Muscle of leg (tissue), 11 donors: Measurements from ENCODE around the gene TNFSF9. TPM values are rescaled to one million over a fixed set of nuclear protein-coding genes. Genes with fewer than 3 reads are reported as not detected.
"Not testable (repeated sequence)": the region's sequence is repeated elsewhere in the genome, so short reads cannot be mapped to it uniquely, and the experiment has no call there.

Experiments
- DNase-seq: peaks from one replicate; pipeline ENCODE4 v3.0.0; 2013
- H3K27ac ChIP-seq: one replicate; pipeline ENCODE4 v1.5.1; 2013; ENCODE audit warnings: mild to moderate bottlenecking, low read length, control low read depth
- H3K27me3 ChIP-seq: one replicate; pipeline ENCODE4 v1.6.1; 2013; ENCODE audit warnings: low read length; ENCODE audit not compliant: control insufficient read depth, insufficient read depth
- H3K36me3 ChIP-seq: one replicate; pipeline ENCODE4 v1.6.1; 2013; ENCODE audit warnings: low read length; ENCODE audit not compliant: control insufficient read depth, insufficient read depth
- H3K4me1 ChIP-seq: one replicate; pipeline ENCODE4 v1.6.1; 2013; ENCODE audit warnings: low read length; ENCODE audit not compliant: control insufficient read depth, insufficient read depth
- H3K4me3 ChIP-seq: one replicate; pipeline ENCODE4 v1.5.1; 2013; ENCODE audit warnings: low read length, control low read depth
- H3K9me3 ChIP-seq: replicated peaks from 2 replicates; pipeline ENCODE4 v1.6.1; 2013; ENCODE audit warnings: low read depth, low read length; ENCODE audit not compliant: control insufficient read depth
- WGBS: methylation state at CpG from one replicate; pipeline ENCODE4 v1.1.5; 2013; ENCODE audit warnings: missing lambda C conversion rate; ENCODE audit not compliant: insufficient coverage; 5-methylcytosine and 5-hydroxymethylcytosine counted together
- polyA plus RNA-seq, 8 donors: library from polyadenylated mRNA; unstranded; fragments of 120-200 nt; gene quantifications; one replicate each; pipeline versions ENCODE4 v1.2.1 to v1.2.3, GENCODE V29; 2013; ENCODE audit warnings: inconsistent platforms in 1 of 8, low replicate concordance in 1 of 8; ENCODE audit not compliant: insufficient read length in 8 of 8, insufficient read depth in 1 of 8
- total RNA-seq: library from RNA; stranded (reverse); fragments of 120-200 nt; gene quantifications from one replicate; pipeline ENCODE4 v1.2.4, GENCODE V29; 2013

TNFSF9 gene
- total and polyA plus RNA-seq, 9 donors = 0.23 to 1.3 (median 0.96) TPM

DNA sequence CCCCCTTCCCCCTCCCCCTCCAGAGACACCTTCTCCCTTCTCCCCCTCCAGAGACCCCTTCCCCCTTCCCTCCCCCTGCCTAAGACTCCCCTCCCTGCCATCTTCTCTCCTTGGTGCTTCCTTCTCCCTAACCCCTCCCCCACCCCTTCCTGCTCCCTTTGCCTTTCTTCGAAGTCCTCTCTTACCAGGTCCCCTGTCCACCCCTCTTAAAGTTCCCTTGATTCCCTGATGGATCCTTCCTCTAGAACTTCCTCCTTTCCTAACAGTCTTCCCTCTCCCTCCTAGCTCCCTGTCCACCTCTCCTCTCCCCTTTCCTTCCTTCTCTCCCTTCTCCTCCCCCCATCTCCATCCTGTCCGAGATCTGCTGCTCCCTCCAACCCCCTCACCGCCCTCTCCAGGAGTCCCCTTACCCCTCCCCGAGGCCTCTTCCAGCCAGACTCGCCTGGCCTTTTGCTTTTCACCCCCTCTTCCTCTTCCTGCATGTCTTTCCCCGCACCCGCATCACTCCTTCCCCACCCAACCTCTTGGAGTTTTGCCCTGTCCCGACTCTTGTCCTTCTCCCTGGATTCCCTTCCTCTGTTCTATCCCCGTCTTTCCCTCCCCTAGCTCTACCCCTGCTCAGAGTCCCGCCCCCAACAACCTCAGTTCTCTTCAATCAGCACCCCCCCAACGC is 3.1 kb downstream of the TNFSF9 start:
- Histone ChIP-seq H3K27me3 (peaks cover 32% of the 10 kb centered on the region), H3K4me3 (no peak overlapping the region), H3K36me3 (no peaks in the 10 kb centered on the region), H3K4me1 (peaks cover 34% of the 10 kb centered on the region), H3K9me3 (no peaks in the 10 kb centered on the region), H3K27ac (no peak overlapping the region)
- DNase-seq = no peak
- WGBS = 10% methylated on average over 9 of the region's 11 CpGs

DNA sequence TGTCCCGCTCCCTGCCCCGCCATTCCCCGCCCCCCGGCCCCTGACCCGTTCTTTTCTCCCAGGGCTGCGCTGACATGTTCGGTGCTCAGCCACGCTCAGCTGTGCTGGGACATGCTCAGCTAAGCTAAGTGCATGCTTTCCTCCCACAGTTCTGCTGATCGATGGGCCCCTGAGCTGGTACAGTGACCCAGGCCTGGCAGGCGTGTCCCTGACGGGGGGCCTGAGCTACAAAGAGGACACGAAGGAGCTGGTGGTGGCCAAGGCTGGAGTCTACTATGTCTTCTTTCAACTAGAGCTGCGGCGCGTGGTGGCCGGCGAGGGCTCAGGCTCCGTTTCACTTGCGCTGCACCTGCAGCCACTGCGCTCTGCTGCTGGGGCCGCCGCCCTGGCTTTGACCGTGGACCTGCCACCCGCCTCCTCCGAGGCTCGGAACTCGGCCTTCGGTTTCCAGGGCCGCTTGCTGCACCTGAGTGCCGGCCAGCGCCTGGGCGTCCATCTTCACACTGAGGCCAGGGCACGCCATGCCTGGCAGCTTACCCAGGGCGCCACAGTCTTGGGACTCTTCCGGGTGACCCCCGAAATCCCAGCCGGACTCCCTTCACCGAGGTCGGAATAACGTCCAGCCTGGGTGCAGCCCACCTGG is 3.7 kb downstream of the TNFSF9 start:
- H3K4me1 ChIP-seq = peaks cover 28% of the 10 kb centered on the region
- no peak overlapping the region for H3K4me3 ChIP-seq
- H3K27me3 ChIP-seq = peaks cover 32% of the 10 kb centered on the region
- no peak for DNase-seq
- H3K36me3 ChIP-seq = no peaks in the 10 kb centered on the region
- no peaks in the 10 kb centered on the region for H3K9me3 ChIP-seq
- WGBS = 51% methylated on average over 38 of the region's 40 CpGs
- H3K27ac ChIP-seq = no peak overlapping the region

DNA sequence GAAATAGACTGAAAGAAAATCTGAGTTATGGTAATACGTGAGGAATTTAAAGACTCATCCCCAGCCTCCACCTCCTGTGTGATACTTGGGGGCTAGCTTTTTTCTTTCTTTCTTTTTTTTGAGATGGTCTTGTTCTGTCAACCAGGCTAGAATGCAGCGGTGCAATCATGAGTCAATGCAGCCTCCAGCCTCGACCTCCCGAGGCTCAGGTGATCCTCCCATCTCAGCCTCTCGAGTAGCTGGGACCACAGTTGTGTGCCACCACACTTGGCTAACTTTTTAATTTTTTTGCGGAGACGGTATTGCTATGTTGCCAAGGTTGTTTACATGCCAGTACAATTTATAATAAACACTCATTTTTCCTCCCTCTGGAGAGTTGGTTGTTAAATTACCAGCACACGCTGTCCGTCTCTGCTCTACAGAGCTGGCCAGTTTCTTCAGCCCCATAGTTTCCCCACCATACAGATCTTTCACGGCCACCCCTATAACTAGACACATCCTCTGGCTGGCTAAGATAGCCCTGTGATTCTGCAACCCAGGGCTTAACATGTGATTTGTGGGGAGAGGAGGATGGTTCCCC is 4.8 kb downstream of the TNFSF9 start:
- no peak overlapping the region for H3K4me3 ChIP-seq
- no peak for DNase-seq
- 94% methylated on average over 5 of the region's 10 CpGs for WGBS
- H3K4me1 ChIP-seq = peaks cover 18% of the 10 kb centered on the region
- H3K36me3 ChIP-seq = no peaks in the 10 kb centered on the region
- no peaks in the 10 kb centered on the region for H3K9me3 ChIP-seq
- peaks cover 32% of the 10 kb centered on the region for H3K27me3 ChIP-seq
- no peak overlapping the region for H3K27ac ChIP-seq

DNA sequence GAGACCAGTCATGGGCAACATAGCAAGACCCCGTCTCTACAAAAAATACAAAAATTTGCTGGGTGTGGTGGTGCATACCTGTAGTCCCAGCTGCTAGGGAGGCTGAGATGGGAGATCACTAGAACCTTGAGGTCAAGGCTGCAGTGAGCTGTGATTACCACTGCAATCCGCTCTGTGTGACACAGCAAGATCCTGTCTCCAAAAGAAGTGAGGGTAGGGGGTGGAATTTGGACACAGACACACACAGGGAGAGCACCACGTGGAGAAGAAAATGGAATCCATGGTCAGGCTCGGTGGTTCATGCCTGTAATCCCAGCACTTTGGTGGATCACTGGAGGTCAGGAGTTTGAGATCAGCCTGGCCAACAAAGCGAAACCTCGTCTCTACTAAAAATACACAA is 8.7 kb downstream of the TNFSF9 start:
- no peaks in the 10 kb centered on the region for H3K4me1 ChIP-seq
- no peak for DNase-seq
- no CpG with 5 or more reads among the region's 6 CpGs for WGBS
- no peaks in the 10 kb centered on the region for H3K36me3 ChIP-seq
- no peak overlapping the region for H3K27ac ChIP-seq
- no peak overlapping the region for H3K4me3 ChIP-seq
- H3K27me3 ChIP-seq = peaks cover 5% of the 10 kb centered on the region
- no peaks in the 10 kb centered on the region for H3K9me3 ChIP-seq

DNA sequence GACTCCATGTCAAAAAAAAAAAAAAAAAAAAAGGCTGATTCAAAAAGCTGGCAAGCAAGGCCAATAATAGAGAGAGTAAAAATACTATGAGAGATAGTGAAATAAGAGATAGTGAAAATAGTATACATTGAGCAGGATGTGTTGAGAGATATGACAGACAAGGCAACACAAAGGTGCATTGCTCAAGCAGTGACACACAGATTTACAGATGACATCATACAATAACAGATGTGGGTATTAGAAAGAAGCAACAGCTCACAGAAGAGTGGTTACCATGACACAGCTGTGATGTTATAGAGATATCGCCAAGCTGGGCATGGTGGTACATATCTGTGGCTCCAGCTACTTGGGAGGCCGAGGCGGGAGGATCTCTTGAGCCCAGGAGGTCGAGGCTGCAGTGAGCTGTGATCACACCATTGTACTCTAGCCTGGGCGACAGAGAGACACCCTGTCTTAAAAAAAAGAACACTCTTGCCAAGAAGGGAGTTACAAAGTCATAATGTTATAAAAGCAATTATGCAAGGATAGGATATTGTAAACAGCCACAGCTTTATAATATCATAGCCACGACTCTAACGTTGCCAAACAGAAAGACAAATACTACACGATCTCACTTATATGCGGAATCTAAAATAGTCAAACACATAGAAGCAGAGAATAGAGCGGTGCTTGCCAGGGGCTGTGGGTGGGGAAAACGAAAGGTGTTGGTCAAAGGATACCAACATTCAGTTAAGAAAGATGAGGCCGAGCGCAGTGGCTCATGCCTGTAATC is 10.3 kb downstream of the TNFSF9 start:
- Histone ChIP-seq H3K36me3 (no peaks in the 10 kb centered on the region), H3K9me3 (no peaks in the 10 kb centered on the region), H3K27ac (no peak overlapping the region), H3K4me1 (no peaks in the 10 kb centered on the region), H3K27me3 (no peaks in the 10 kb centered on the region), H3K4me3 (no peak overlapping the region)
- WGBS = 86% methylated on average over 2 of the region's 13 CpGs
- no peak for DNase-seq

DNA sequence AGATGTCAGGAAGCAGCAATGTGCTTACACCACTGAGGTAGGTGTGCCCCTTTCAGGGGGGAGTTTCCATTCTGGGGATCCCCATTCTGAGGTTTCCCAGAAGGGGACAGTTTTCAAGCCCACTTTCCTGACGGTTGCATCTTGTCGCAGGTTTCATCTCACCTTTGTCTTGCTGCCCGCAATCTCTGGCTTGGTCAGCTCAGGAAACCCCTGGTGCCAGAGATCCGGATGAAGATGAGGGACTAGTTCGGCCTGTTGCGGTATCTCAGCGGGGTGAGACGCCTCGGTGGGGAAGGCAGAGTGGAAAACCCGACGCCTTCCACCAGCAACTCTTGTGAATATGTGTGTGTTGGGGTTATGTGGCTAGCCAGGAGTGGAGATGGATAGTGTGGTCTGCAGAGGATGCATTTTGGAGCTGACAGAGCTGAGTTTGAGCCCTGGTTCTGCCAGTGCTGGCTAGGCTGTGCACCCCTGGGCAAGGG is 13.1 kb downstream of the TNFSF9 start:
- no peak overlapping the region for H3K27ac ChIP-seq
- WGBS = no CpG with 5 or more reads among the region's 11 CpGs
- H3K4me3 ChIP-seq = no peak overlapping the region
- no peaks in the 10 kb centered on the region for H3K36me3 ChIP-seq
- H3K27me3 ChIP-seq = no peaks in the 10 kb centered on the region
- no peaks in the 10 kb centered on the region for H3K9me3 ChIP-seq
- H3K4me1 ChIP-seq = no peaks in the 10 kb centered on the region
- DNase-seq = no peak

DNA sequence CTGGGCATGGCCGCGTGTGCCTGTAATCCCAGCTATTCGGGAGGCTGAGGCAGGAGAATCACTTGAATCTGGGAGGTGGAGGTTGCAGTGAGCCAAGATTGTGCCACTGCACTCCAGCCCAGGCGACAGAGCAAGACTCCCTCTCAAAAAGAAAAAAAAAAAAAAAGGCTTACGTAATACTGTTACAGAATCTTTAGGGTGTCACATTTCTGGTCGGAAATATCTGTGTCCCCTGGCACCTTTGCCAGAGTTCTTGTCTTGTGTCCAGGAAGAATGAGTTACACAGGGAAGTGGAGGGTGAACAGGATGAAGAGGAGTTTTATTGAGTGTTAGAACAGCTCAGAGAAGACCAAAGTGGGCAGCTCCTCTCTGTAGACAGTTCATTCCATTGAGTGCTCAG is 19.9 kb downstream of the TNFSF9 start:
- not testable (repeated sequence) for H3K36me3 ChIP-seq, DNase-seq, H3K4me3 ChIP-seq, H3K27ac ChIP-seq, H3K4me1 ChIP-seq, H3K27me3 ChIP-seq, H3K9me3 ChIP-seq
- 29% methylated on average over 1 of the region's 6 CpGs for WGBS

DNA sequence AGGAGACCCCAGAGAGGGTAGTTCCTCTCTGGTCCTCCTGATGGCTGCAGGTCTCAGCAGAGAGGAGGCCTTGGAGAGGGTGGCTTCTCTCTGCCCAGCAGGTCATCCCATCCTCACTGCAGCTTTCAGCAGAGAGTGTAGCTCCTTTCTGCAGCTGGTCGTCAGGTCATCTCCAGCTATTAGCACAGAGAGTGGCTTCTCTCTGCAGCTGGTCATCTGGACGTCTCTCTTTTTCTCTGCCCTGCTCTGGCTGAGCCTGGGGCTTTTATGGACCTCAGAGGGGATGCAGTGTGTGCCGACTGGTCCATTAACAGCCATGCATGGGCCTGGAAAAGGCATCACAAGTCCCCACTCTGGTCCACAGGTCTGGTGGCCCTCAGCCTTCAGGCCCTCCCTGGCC is 20.3 kb downstream of the TNFSF9 start:
- H3K4me1 ChIP-seq = peaks cover 3% of the 10 kb centered on the region
- 74% methylated on average over 3 of the region's 3 CpGs for WGBS
- H3K4me3 ChIP-seq = no peak overlapping the region
- no peaks in the 10 kb centered on the region for H3K36me3 ChIP-seq
- no peak overlapping the region for H3K27ac ChIP-seq
- no peaks in the 10 kb centered on the region for H3K9me3 ChIP-seq
- H3K27me3 ChIP-seq = peaks cover 3% of the 10 kb centered on the region
- no peak for DNase-seq

DNA sequence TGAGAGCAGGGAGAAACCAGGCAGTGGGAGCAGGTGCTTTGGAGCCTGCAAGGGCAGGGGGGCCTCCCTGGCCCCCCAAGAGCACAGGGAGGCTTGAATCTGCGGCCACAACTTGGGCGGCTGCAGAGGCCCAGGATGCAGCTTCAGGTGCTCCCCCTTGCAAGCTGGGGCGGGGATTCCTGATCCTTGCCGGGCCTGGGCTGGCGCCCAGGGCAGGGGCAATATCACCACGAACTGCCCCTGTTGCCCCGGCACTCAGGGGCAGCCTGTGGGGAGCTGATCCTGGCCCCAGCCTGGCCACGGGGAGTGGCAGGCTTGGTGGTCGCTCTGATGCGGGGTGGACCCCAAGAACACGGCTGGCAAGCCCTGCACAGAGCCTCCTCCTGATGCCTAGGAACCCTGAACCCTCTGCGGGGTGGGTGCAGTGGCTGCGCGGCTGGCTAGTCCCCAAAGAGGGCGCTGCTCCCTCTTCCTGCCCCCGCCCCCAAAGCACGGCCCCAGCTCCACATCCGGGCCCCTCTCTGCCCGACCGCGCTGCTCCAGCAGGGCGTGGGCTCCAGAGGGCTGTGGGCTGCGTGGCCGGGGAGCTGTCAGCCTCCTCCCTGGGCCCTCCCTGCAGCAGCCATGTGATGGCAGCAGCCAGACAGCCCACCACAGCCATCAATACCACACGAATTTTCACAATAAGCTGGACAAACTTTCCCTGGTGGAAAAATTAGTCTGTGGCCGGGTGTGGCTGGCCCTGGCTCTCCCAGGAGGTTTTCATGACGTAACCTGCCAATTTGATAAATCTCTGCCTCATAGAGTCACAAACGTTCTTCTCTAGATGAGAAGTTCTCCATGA is 21.0 kb downstream of the TNFSF9 start:
- DNase-seq = no peak

More for the DNA sequence above, 21.0 kb downstream of the TNFSF9 start:
- Histone ChIP-seq H3K9me3 (no peaks in the 10 kb centered on the region), H3K27me3 (peaks cover 3% of the 10 kb centered on the region), H3K4me1 (peaks cover 3% of the 10 kb centered on the region), H3K27ac (no peak overlapping the region), H3K4me3 (no peak overlapping the region), H3K36me3 (no peaks in the 10 kb centered on the region)
- WGBS = 37% methylated on average over 23 of the region's 28 CpGs
